Glomerular visceral epithelial cell (primary cell): ENCODE measurements around the gene PARD6A.

Experiments used
- DNase-seq: peaks from one replicate; pipeline ENCODE4 v3.0.0-alpha.2; 2016; ENCODE audit errors: extremely low spot score

PARD6A gene

DNA sequence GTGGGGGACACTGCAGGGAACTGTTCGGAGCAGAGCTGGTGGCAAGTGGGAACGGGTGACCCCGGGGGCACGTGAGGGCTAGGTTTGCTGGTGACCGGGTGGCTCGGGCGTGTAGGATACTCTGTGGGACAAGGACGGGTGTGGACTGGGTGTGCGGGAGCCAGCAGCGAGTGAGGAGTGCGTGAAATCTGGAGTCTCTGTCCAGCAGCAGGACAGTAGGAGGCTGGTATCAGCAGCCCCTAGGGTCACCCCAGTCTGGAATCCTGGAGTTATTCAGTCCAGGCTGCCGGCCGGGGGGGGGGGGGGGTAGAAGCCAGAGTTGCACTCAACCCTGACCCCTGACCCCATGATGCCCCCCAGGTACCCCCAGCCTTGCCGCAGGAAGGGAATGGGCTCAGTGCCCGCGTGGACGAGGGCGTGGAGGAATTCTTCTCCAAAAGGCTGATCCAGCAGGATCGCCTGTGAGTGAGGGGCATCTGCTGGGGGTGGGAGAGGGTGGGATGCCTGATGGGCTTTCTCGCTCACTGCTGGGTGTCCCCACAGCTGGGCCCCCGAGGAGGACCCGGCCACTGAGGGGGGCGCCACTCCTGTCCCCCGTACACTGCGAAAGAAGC is 6.9 kb upstream of the PARD6A start:
- DNase-seq: no peak

DNA sequence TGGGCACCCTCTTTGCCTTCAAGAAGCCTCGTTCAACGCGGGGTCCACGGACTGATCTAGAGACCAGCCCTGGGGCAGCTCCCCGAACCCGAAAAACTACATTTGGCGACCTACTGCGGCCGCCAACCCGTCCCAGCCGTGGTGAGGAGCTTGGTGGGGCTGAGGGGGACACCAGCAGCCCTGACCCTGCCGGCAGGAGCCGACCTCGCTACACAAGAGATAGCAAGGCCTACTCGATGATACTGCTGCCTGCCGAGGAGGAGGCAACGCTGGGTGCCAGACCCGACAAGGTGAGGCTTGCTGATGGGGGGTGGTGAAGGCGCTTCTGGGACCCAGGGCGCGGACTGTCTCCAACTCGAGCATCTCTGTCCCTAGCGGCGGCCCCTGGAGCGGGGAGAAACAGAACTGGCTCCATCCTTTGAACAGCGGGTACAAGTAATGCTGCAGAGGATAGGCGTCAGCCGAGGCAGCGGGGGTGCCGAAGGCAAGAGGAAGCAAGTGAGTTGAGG is 6.3 kb upstream of the PARD6A start:
- DNase-seq: no peak

DNA sequence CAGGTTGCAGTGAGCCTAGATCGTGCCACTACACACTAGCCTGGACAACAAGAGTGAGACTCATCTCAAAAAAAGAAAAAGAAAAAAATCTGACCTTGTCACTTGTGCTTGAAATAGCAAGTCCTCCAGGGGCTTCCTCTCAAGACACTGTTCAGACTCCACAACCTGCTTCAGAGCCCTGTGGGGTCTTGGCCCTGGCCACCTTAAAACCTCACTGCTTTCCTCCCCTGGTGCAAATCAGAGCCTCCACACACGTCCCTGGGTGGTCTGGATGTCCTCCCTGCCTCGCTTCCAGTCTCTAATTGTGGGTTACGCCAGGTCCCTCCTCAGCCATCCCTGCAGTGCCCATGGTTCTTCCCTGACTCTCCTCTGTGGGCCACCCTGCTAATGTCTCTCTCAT is 5.4 kb upstream of the PARD6A start:
- no peak for DNase-seq

DNA sequence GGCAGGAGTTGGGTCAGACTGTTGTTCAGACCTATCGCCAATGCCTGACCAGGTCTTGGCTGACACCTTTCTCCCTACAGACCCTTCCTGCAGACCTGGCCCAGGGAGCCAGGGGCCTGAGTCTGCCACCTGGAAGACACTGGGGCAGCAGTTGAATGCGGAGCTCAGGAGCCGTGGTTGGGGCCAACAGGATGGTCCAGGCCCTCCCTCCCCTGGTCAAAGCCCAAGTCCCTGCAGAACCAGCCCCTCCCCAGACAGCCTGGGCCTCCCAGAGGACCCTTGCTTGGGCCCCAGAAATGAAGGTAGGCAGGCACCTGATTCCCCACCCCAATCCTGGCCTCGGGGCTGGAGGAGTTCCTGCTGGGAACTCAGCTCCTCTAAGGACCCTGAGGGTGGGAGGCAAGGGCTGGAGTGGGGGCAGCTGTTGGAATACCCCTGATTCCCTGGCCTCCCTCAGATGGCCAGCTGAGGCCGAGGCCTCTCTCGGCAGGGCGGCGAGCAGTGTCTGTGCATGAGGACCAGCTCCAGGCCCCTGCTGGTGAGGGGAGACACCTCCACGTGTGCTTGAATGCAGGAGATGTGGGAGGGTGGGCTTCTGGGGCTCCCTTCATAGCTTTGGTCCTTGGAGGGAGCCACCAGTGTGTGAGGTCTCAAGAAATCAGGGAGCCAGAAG is 4.3 kb upstream of the PARD6A start:
- DNase-seq: no peak

DNA sequence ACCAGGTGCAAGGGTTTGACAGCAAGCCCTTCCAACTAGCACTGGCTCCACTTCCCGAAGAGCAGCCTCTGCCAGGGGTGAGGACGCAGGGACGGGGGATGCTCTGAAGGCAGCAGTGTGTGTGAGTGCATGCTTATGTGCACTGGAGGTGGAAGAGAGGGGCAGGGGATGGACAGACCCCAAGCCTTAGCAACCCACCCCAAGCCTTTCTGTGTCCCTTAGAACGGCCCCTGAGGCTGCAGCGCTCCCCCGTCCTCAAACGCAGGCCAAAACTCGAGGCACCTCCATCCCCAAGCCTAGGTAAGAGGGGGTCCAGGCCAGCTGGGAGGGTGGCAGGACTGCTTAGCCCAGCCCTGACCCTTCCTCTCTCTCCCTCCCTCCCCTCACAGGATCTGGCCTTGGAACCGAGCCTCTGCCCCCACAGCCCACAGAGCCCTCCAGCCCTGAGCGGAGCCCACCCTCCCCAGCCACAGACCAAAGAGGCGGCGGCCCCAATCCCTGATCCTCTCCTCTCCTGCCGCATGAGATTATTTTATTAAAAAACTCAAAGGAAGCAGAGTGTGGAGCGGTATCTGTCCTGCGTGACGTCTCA is 3.6 kb upstream of the PARD6A start:
- no peak for DNase-seq

DNA sequence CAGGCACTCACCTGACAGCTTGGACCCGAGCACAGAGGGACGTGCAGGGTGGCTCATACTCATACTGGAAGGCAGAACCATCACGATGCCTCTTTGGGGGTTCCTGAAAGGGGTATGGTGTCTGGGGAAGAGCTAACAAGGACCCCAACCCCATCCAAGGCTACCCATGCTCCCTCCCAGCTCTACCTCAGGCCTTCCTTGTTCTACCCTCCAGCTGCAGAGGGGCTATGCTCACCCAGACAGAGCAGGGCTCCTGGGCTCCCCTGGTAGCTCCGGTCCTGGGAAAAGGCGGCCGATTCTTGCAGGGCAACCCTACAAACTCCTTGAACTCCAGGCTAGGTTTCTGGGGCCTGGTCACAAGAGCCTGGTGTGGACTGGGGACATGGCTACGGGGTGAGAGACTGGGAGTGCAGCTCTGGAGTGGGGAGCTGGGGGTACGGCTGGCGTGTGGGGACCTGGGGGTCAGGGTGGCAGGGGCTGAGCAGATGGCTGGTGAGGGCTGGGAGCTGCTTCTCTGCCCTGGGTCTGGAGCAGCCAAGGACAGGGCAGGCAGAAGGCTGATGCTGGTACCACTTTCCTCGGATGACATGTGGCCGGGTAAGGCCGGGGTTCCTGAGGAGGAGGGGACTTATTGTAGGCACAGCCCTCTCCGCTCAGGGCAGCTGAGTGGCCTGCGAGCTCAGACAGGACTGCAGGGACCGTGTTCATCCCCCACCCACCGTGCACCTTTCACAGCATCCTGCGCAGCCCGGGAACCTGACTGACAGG is 2.8 kb upstream of the PARD6A start:
- DNase-seq: no peak

DNA sequence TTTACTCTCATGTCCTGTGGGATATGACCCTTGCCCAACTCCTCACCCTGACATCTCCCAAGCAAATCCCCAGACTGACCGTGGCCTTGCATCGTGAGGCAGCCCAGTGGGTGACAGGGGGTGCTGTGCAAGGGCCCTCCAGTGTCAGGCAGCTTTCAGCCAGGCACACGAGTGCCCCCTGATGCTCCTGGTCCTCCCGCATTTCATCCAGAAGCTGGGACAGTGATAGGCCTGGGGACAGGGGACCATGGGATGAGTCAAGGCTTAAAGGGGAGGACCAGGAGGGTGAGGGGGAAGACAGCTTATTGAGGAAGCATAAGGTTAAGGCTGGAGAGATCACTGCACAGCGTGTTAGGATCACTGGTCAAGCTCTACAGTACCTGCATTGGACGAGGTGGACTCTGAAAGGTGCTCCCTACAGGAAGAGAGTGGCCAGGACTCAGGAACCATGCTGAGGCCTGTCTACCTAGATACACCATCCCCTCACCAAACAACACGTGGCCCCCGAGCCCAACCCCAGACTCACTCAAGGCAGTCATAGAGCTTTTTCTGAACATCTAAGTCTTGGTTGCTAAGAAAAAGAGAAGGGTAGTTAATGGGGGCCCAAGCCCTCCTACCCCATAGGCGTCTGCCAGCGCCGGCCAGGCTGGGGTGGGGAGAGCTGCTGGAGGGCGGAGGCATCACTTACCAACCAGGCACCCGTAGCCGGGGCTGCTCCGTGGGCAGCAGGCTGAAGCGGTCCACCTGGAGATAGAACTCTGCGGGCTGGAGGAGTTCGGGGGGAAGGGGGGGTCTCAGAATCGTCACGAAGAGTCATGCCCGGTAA is 1.7 kb upstream of the PARD6A start:
- DNase-seq: no peak

DNA sequence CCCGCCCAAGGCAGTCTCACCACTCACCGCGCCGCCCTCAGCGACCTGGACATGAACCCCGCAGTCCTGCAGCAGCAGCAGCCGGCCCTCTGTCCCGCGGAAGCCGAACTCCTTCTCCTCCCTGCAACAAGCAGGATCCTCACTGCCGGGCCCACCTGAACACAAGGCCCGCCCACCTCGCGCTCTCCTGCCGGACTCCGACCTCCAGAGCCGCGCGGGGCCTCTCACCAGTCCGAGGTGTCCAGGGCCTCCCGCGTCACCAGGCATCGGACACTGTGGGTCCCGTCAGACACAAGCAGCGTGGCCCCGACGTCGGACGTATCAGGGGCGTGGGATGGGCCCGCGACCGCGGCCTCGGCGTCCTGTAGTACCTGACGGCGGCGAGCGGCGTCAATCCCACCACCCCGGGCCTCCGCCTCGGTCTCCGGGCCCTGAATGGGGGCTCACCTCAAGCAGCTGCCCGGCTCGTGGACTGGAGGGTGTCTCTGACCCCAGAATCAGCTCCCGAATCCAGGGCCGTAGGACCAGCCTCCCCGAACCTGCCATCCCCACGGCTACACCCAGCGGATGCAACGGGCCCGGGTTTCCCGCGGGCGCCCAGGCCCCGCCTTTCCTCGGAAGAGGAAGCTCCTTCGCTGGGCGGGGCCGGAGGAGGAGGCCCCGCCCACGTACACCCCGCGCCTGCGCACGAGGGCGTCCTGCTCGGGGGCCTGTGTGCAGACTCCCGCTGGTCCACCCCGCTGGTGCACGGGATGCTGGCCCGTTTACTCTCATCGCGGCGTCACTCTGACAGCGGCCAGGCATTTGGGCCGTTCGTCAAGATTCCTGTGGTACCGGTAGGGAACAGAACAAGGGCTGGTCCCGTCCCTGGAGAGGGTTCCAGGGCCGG is 841 bp upstream of the PARD6A start, which contains the start of gene ACD:
Gene ACD (minus strand): TSS at position 586 of the 889 bp plus-strand sequence. CDS start 40 bp downstream, at position 546.
- DNase-seq: peak; percentile 91

DNA sequence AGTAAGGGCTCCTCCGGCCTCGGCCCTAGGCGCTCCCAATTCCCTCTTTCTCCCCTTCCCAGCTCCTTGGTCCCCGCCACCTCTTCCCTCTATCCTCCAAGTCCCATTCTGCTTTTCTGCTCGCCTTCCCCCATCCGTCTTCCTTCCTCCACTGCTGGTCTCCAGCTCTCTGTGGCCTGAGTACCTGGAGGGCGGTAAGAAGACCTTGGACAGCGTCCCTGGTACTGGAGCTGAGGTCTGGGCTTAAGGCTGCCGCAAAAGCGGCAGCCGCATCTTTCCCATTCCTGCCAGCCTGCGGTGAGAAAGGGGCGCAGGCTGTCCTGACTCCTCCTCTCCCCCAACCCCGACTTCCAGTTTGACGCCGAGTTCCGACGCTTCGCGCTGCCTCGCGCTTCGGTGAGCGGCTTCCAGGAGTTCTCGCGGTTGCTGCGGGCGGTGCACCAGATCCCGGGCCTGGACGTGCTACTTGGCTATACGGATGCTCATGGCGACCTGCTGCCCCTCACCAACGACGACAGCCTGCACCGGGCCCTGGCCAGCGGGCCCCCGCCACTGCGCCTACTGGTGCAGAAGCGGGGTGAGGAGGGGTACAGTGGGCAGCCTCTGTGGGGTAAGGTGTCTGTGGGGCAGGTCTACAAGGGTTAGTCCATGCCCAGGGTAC is 471 bp downstream of the PARD6A start:
- DNase-seq: peak; percentile 59

DNA sequence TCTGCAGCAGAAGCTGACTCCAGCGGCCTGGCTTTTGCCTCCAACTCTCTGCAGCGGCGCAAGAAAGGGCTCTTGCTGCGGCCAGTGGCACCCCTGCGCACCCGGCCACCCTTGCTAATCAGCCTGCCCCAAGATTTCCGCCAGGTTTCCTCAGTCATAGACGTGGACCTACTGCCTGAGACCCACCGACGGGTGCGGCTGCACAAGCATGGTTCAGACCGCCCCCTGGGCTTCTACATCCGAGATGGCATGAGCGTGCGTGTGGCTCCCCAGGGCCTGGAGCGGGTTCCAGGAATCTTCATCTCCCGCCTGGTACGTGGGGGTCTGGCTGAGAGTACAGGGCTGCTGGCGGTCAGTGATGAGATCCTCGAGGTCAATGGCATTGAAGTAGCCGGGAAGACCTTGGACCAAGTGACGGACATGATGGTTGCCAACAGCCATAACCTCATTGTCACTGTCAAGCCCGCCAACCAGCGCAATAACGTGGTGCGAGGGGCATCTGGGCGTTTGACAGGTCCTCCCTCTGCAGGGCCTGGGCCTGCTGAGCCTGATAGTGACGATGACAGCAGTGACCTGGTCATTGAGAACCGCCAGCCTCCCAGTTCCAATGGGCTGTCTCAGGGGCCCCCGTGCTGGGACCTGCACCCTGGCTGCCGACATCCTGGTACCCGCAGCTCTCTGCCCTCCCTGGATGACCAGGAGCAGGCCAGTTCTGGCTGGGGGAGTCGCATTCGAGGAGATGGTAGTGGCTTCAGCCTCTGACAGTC is 1.3 kb downstream of the PARD6A start:
- no peak for DNase-seq

DNA sequence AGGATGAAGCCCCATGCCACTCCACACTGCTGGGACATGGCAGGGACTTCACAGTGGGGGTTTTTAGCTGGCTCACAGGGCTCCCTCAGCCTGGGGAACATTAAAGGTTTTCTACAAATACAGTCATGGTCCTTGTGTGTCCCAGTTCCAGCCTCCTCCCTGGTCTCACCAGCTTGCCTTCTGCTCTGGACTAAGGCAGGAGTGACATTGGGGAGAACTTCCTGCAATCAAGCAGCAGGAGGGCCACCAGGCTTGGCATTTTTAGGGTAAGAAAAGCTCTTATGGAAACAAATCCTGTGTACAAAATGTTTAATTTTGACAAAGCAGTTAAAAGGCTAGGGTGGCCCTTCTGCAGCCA is 1.9 kb downstream of the PARD6A start:
- no peak for DNase-seq

DNA sequence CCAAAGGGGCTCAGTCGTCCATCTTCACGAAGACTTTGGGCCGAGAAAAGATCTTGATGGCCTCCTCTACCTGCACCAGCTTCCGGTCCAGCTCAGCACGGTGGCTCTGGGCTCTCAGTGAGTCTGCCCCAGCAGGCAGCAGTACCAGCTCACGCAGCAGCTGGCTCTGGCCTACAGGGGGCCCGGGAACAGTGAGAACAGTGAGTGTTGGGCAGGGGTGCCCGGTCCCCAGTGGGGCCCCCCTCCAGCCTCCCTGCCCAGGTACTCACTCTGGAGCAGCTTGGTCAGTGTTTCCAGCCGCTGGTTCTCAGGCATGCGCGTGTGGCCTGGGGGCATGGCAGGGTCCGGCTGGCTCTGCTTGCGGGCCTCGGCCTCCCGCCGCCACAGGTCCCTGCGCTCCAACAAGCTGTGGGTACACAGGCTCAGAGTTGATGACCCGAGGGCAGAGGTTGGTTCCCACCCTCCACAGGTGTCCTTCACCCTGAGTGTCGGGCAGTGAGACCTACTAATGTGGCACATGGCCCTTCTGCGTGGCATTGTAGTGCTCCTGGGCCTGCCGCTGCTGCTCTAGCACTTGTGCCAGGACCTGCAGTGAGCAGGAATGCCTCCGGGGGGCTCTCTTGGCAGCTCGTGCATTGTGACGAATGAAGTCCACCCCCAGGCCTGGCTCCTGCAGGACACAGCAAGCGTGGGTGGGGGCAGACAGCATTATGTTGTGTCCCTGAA is 2.6 kb downstream of the PARD6A start:
- DNase-seq: no peak

DNA sequence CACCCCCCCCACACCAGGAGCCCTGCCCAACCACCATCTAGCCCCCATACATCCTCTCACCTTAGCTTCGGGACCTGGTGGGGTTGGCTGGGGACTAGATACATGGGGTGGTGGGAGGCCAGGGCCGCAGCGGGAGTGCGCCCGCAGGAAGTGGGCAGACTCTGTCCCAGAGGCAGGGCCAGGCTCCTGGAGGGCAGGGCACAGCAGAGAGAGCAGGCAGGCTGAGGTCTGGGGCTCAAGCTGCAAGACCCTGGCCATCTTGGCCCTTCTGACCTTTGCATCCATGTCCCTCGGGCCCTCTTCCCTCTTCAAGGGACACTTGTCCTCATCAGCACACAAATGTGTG is 3.1 kb downstream of the PARD6A start:
- no peak for DNase-seq

DNA sequence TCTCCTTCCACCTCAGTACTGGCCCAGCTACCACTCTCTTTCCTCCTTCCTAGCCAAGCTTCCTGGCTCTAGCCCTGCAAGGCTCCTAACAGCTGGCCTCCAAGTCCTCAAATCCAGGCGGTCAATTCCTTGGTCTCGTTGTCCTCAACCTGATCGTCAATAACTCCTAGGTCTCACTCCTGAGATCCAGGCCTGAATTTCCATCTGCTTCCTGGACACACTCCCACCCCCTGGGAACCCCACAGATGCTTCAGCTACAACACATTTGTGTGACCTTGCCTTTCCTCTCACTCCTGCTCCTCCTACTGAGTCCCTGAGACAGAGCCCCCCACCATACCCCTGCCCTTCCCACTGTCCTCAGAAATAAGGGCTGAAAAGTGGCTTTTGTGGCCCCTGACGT is 3.5 kb downstream of the PARD6A start:
- no peak for DNase-seq

DNA sequence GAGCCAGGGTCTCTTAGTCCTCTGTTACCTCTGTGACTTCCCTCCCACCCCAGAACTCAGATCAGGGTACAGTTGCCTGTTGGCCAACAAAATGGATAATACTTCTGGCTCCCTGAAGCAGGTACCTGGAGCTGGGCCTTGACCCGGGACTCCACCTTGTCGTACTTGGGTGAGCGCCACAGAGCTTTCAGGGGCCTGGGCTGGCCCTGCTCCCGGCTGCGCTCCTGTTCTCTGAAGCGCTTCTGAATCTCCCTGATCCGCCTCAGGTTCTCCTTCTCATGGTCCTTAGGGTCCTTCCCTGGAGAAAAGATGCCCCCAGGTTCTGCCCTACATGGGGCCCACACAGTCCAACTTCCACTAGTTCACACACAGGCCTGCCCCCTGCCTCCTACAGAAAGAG is 4.1 kb downstream of the PARD6A start:
- no peak for DNase-seq

DNA sequence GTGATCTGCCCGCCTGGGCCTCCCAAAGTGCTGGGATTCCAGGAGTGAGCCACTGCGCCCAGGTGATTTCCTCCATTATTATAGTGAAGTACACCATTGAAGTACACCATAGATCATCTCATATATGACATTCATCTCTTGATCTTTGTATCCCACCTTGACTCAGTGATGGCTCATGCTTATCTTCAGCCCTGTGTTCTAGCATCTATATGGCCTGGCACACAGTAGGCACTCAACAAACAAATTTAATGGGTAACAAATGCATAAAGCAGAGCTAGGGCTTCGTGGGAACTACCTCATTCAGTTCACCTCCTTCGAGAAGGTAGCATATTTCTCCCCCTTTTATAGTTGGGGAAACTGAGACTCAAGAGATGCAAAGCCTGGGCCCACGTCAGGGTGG is 4.8 kb downstream of the PARD6A start:
- DNase-seq: no peak

DNA sequence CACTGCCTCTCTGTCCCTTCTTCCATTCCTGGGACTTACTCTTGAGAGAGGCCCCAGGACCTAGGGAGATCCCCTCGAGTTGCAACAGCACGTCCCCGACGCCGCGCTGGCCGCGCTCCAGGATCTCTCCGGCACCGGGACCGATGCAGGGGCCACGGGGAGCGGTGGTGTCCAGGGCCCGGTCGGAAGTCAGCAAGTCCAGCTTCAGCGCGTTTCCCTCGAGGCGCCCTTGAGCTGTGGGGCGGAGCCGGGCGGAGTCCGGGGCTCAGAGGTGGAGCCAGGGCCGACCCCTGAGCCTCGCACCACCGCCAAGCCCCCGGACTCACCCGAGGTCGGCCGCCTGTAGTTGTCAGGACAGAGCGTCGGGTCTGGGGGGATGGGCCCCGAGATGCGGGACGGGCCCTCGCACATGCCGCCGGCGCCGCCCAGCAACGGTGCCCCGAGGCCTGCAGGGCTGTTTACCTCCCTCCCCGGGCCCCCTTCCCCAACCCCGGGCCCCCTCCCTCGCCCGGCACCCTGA is 5.3 kb downstream of the PARD6A start:
- DNase-seq: no peak
